B cell (primary cell): Measurements from ENCODE around the gene RHOBTB1.

Experiments
- CTCF ChIP-seq: fragments of 200-600 bp; IDR thresholded peaks from one replicate; pipeline ENCODE4 v1.8.0; 2022; ENCODE audit warnings: antibody characterized with exemption, mild to moderate bottlenecking
- EZH2 ChIP-seq: IDR thresholded peaks from 2 replicates; pipeline ENCODE4 v1.6.1; 2012; ENCODE audit warnings: borderline replicate concordance, low read depth, mild to moderate bottlenecking, moderate library complexity, low read length; ENCODE audit not compliant: insufficient read depth, poor library complexity, severe bottlenecking

DNA sequence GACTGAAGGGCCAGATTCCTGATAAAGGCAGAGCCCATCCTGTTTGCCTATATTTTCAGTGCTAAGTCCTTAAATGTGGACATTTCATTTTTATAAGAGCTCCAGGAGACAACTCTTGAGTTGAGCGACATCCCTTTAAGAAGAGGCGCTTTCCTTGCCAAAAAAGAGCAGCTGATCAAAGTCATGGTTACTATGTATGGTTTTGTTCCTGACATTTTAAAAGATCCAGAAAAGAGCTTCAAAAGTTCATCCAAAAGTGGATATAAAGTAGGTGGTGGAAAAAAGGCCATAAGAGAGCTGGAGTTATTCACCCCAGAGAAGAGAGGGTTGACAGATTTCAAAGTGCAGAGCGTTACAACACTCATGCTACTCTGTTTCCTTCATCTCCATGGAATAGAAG, 36.7 kb downstream of the RHOBTB1 start:
- no peak for TF ChIP-seq CTCF
- no peak for TF ChIP-seq EZH2
